ENCODE data around the gene DYNLRB2. TPM values are rescaled to one million over a fixed set of nuclear protein-coding genes. Genes with fewer than 3 reads are reported as not detected.

Gene DYNLRB2
- total and polyA plus RNA-seq, 2 of the 13 experiments (the other 11 are each of a cell fraction or from before 2014, with no cell fraction given), result not detected

DNA sequence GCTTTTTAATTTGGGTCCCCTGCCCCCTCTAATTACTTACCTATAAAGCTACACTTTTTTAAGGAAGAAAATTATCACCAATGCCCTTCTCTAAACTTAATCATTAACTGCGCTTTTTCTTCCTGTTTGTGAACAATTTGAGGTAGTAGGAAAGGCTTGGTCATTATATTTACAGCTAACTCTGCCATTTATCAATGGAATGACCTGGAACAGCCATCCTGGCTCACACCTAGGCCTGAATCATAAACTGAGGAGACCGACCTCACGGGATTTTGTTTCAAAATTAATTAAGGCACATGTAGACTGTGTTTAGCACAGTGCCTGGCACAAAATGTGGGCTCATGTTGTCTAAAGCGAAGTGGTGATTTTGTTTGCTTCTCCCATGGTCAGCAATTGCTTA, 15.4 kb upstream of the DYNLRB2 start:
- Histone ChIP-seq H3K4me3 (replicated peaks in 1 of 3; ENCODE audit: insufficient read depth in 1 of 3, low read depth in 2 of 3, low read length in 3 of 3) (no peak overlapping the region), H4K20me1 (ENCODE audit: insufficient read depth, low read length) (no peaks in the 10 kb centered on the region), H3K4me1 (ENCODE audit: insufficient read depth, low read length) (no peaks in the 10 kb centered on the region), H2AFZ (ENCODE audit: low read length) (no peak overlapping the region), H3K36me3 (replicated peaks in 1 of 2; ENCODE audit: control insufficient read depth in 1 of 2, insufficient read depth in 2 of 2, low read length in 2 of 2) (no peaks in the 10 kb centered on the region), H3K9ac (ENCODE audit: insufficient read depth, low read depth, low read length) (no peak overlapping the region), H3K4me2 (ENCODE audit: low read depth, low read length) (no peak overlapping the region), H3K9me3 (ENCODE audit: low read length) (no peaks in the 10 kb centered on the region), H3K27me3 (ENCODE audit: control insufficient read depth in 1 of 2, insufficient read depth in 2 of 2, low read length in 2 of 2) (no peaks in the 10 kb centered on the region), H3K27ac (ENCODE audit: extremely low read length, insufficient read depth, low read length) (no peak overlapping the region), H3K79me2 (ENCODE audit: insufficient read depth, low read length) (no peaks in the 10 kb centered on the region)
- POLR2A ChIA-PET, result no interaction called here
- DNase-seq (ENCODE audit: low spot score), result no peak
- no peak for ATAC-seq
- no peak for TF ChIP-seq ZNF326 (CRISPR knock-in tag; IDR thresholded peaks at IDR 0.05; ENCODE audit: borderline replicate concordance)
- no peak for TF ChIP-seq ZSCAN9 (CRISPR knock-in tag; IDR thresholded peaks at IDR 0.05; ENCODE audit: borderline replicate concordance)
- TF ChIP-seq, protein P1, sequence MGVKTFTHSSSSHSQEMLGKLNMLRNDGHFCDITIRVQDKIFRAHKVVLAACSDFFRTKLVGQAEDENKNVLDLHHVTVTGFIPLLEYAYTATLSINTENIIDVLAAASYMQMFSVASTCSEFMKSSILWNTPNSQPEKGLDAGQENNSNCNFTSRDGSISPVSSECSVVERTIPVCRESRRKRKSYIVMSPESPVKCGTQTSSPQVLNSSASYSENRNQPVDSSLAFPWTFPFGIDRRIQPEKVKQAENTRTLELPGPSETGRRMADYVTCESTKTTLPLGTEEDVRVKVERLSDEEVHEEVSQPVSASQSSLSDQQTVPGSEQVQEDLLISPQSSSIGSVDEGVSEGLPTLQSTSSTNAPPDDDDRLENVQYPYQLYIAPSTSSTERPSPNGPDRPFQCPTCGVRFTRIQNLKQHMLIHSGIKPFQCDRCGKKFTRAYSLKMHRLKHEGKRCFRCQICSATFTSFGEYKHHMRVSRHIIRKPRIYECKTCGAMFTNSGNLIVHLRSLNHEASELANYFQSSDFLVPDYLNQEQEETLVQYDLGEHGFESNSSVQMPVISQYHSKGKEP (CRISPR knock-in tag; IDR thresholded peaks at IDR 0.05), result no peak
- TF ChIP-seq ZNF547 (CRISPR knock-in tag; IDR thresholded peaks at IDR 0.05), result no peak
- TF ChIP-seq KMT2B (CRISPR knock-in tag; IDR thresholded peaks at IDR 0.05), result no peak
- TF ChIP-seq, protein P2, sequence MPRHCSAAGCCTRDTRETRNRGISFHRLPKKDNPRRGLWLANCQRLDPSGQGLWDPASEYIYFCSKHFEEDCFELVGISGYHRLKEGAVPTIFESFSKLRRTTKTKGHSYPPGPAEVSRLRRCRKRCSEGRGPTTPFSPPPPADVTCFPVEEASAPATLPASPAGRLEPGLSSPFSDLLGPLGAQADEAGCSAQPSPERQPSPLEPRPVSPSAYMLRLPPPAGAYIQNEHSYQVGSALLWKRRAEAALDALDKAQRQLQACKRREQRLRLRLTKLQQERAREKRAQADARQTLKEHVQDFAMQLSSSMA (CRISPR knock-in tag; IDR thresholded peaks at IDR 0.05), result no peak
- TF ChIP-seq, protein P3, sequence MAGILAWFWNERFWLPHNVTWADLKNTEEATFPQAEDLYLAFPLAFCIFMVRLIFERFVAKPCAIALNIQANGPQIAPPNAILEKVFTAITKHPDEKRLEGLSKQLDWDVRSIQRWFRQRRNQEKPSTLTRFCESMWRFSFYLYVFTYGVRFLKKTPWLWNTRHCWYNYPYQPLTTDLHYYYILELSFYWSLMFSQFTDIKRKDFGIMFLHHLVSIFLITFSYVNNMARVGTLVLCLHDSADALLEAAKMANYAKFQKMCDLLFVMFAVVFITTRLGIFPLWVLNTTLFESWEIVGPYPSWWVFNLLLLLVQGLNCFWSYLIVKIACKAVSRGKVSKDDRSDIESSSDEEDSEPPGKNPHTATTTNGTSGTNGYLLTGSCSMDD (CRISPR knock-in tag; IDR thresholded peaks at IDR 0.05), result no peak
- no peak for TF ChIP-seq NFYC (CRISPR knock-in tag; IDR thresholded peaks at IDR 0.05)
- no peak for TF ChIP-seq POLR2AphosphoS2 (IDR thresholded peaks at IDR 0.05; ENCODE audit: low read depth, low read length)
- no peak for TF ChIP-seq ISL2 (CRISPR knock-in tag; IDR thresholded peaks at IDR 0.05)
- no peak for TF ChIP-seq REXO4 (CRISPR knock-in tag; IDR thresholded peaks at IDR 0.05; ENCODE audit: borderline replicate concordance)
- TF ChIP-seq ZNF207 (IDR thresholded peaks at IDR 0.05; ENCODE audit: borderline replicate concordance), result no peak
- TF ChIP-seq ZNF124 (CRISPR knock-in tag; IDR thresholded peaks at IDR 0.05), result no peak
- TF ChIP-seq CC2D1A (CRISPR knock-in tag; IDR thresholded peaks at IDR 0.05), result no peak
- TF ChIP-seq HDAC1 (CRISPR knock-in tag; IDR thresholded peaks at IDR 0.05), result no peak
- TF ChIP-seq ZNF432 (CRISPR knock-in tag; IDR thresholded peaks at IDR 0.05; ENCODE audit: borderline replicate concordance), result no peak
- TF ChIP-seq, protein P4, sequence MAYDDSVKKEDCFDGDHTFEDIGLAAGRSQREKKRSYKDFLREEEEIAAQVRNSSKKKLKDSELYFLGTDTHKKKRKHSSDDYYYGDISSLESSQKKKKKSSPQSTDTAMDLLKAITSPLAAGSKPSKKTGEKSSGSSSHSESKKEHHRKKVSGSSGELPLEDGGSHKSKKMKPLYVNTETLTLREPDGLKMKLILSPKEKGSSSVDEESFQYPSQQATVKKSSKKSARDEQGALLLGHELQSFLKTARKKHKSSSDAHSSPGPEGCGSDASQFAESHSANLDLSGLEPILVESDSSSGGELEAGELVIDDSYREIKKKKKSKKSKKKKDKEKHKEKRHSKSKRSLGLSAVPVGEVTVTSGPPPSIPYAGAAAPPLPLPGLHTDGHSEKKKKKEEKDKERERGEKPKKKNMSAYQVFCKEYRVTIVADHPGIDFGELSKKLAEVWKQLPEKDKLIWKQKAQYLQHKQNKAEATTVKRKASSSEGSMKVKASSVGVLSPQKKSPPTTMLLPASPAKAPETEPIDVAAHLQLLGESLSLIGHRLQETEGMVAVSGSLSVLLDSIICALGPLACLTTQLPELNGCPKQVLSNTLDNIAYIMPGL (CRISPR knock-in tag; IDR thresholded peaks at IDR 0.05; ENCODE audit: borderline replicate concordance in 1 of 2, low read depth in 1 of 2), result no peak
- no peak for FAIRE-seq
- CTCF ChIA-PET (ENCODE audit: low intra/inter-chr PET ratio, low total read pairs), result interaction anchor here (1.1 to 1.2 kb wide), 2 partner anchors 184 to 1600 kb away, joined by 3 to 4 read pairs; no protein-coding TSS in a partner anchor
- BruUV-seq (replicated peaks), result no TSS peak
- intact Hi-C loops (cut with micrococcal nuclease; ENCODE audit: unreplicated experiment), result loop anchor here (5.0 kb wide), 1 partner anchor 1818 kb away; no protein-coding TSS in a partner anchor
- WGBS (ENCODE audit: low lambda C conversion rate), result 23% methylated on average over 4 of the region's 4 CpGs
- in situ Hi-C loops (cut with HindIII; ENCODE audit: extremely low pct_ligation_motif_present, low pct_unique_long_range_greater_than_20kb), result no loop called here

All from HepG2 (cell line).